HG02588 (cell line): Measurements from ENCODE around the gene PTPRD.

Experiments used
- ATAC-seq: cut with Tn5 transposase; IDR thresholded peaks from one replicate; pipeline ENCODE4 v1.9.1; 2021; ENCODE audit warnings: mild to moderate bottlenecking, moderate library complexity; ENCODE audit not compliant: unreplicated experiment

Gene PTPRD

DNA sequence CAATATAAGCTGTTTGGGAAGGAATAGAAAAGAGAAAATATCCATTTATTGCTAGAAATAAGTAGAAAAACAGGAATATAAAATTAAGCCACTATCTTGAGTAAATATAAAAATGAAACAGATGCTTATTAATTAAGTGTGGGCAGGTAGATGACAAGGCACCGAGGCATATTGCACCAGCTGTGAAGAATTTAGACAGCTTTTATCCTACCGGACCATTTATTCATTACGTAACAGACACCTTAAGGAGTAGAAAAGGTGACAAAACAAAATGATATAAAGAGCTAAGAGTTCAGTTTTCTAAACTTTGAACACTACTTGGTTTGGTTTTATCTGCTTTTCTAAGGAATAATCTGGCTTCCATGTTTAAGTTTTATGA, 404.1 kb downstream of the PTPRD start:
- no peak for ATAC-seq

DNA sequence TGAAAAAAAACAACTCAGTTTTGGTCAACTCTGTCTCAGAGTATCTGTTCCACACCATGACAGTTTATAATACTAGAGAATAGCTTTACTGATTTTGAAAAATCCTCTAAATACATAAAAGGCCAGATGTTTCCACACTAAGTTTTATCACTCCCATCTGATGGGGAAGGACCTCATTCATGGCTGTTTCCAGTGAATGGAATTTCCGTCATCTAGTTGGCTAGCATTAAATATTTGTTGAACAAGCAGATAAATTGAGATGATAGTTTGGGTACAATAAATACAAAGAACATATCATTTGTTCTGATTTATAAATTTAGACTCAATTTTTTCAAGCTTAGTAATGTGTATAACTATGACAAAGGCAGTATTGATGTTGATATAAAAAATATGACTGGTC, 408.5 kb downstream of the PTPRD start:
- ATAC-seq = no peak

DNA sequence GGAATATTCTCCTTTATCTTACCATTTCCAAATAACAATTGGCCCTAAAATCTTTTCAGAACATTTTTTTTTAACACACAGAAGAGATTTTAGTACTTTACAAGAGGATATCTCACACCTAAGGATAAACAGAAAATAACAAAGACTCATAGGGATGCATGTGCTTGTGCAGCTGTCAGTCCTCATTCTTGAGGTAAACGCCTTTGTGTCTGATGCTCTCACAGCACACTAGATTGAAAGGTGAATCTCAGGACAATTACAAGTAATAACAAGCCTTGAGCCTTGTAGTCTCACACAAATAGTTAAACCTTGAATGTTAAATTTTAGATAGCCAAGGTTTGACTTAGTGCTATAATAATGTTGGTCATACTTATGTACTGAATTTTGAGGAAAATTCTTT, 439.2 kb downstream of the PTPRD start:
- ATAC-seq = no peak

DNA sequence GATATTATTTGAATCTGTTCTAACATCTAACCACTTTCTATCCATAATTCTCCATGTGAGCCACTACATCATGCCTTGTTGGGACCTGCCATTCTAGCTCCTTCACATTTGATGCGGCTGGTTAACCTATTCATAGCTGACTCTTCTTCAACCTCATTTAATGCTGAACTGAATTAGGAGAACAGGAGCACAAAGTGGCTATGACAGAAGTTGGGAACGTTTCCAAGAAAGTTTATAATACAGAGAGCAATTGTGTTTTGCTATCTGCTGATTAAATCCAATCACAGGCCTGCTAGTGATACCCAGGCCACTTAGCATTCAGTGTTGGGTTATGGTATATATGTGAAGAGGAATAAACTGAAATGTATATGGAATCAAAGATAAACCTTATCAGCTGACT, 440.3 kb downstream of the PTPRD start:
- no peak for ATAC-seq

DNA sequence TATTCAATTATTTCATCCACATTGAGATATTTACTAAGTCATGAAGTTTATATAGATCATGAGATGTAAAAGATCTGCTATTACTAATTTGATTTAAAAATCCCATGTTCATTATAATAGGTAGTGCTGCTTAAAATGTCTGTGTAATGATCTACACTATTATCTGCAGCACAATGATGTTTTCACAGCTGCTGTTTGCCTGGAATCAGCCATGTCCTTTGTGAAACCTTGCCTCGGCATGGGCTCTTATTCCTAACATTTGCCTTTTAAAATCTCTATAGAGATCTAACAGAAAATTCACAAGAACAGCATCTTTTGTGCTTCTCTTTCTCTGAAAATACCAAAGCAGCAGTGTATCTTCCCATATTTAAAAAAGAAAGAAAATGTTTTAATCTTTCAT, 444.6 kb downstream of the PTPRD start:
- no peak for ATAC-seq

DNA sequence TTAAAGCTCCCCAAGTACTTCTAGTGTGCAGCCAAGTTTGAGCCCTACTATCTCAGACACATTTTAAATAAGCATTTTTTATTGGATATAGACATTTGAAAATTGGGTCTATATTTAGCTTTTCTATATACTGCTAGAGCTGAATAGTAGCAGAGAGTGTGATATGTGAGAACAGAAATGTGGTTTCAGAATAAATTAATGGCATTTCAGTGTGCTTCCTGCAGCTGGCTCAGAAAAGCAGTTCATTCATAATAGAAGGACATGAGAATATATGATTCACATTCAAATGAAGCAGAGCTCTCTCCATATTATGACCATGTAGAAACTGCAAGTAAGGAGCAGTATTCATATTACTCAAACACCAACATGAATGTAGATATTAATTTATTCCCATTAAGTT, 464.0 kb downstream of the PTPRD start:
- no peak for ATAC-seq

DNA sequence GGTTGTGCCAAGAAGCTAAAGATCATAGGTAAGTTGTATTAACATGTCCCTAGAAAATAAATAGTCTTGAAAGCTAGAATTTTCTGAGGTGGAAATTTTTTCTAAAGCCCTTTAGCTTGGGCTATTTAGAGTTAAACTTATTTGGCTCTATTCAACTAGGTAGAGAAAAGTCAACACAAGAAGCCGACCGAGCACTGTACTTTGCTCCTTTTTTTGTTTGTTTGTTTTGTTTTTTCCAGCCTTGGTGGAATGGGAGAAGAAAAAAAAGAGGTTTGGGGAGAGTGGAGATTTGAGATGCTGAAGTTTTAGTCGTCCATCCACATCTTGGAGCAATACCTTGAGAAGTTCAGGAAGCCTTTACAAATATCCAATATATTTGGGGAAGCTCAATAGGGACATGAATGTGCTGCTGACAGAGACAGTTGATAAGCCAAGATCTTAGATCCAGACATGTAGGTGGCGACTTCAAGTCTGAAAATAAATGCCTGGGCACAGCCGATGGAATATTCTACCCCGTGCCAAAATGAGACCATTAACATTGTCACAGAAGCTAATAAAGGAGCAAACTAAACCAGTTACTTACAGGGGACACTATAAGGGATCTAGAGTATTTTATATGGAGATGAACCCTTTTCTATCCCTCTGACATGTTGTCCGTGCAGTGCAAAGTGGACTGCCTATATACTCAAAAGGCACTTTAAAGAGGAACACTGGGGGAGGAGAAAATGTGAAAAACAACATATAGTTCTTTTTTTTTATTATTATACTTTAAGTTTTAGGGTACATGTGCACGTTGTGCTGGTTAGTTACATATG, 466.1 kb downstream of the PTPRD start:
- no peak for ATAC-seq

DNA sequence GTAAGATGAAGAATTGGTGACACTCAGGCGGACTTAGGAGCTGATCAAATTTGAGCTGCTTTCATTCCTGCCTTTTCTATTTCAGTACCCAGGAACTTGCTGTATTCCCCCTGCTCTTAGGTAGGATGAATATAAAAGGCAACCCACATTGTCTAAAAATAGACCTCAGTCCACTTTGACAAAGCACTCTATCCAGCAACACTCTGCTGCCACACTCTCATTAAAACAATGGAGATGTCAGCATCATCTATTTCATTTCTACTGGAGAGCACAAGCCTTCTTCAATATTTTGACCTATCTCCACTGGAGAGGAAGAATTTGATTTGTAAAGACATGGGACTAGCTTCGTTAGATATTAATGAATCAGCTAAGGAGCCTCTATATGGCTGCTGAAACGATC, 468.4 kb downstream of the PTPRD start:
- no peak for ATAC-seq

DNA sequence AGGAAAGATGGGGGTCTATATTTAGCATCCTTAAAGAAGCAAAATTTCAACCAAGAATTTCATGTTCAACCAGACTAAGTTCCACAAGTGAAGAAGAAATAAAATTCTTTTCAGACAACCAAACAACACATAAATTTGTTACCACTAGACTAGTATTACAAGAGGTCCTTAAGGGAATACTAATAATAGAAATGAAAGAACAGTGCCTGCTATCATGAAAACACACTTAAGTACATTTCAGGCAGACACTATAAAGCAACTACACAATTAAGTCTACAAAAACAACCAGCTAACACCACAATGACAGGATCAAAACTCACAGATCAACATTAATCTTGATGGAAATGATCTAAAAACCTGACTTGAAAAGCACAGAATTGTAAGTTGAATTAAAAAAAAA, 477.2 kb downstream of the PTPRD start:
- no peak for ATAC-seq

DNA sequence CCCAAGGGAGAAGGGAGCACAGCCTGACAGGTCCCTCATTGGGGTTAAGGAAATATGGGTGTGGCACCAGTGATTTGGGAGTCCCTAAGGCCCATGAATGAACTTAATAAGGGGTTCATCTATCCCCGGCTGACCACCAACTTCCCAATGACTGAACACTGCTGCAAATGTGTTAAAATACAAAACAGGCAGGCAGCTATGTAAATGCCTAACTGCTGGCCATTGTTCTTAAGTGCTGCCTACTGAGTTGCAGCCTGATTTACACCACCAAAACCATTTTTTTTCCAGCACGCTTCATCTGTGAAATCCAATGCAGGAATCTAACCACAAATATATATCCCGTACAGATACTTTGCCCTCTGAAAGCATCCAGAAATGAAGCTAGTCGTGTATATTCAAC, 478.5 kb downstream of the PTPRD start:
- no peak for ATAC-seq

DNA sequence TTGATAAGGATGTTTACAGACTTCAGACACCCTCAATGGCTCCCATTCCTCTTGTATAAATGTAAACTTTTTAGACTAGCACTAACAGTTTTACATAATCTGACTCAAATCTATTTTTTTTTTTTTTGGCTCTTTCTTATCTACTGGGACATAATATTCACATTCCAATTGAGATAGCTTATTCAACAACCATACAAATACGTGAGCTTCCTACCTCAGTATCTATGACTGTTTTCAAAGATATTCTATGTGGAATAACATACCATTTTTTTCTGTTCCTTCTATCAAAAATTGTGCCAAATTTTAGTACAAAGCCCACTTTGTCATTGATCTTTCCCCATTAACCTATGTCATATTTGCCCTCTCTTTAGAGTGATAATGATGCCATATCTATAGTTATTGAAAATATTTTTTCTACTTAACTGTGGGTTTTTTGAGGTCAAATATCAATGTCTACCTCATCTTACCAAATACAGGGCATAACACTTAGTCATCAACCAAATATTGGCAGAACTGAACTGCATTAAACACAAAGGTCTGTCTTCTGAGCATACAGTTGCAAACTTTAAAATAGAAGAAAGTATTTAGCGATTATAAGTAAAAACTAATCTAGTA, 482.6 kb downstream of the PTPRD start:
- no peak for ATAC-seq

DNA sequence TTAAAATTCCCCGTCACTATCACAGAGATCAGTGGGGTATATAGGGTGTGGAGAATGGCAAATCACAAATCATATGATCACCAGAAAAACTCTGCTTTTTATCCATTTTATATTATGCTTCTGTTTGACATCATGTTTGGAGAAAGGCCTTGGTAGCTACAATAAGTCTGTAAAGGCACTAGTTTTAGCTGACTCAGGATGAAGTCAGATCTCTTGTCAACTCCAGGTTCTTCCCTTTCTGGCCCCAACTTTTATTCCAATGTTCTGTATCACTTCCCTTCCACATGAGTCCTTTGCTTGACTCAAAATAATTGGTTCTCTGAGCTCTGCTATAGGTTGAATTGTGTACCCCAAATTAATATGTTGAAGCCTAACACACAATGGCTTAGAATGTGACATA, 484.9 kb downstream of the PTPRD start:
- ATAC-seq = no peak

DNA sequence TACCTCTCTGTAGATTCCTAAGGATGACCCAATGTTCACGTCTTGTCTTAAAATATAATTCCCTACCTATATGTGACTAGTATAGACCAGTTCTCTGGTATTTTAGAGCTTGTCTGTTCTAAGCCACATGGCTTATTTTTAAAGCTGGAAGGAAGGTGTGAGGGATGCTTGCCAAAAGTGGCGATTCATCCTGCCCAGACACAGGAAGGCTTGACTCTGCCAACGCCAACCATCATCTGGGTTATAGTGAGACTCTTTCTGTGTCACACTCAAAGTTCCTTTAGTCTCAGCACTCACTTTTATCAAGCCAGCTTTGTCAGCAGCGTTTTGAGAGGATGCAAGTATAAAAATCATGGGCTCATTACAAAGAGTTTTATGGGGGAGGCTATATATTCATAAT, 500.0 kb downstream of the PTPRD start:
- ATAC-seq = no peak

DNA sequence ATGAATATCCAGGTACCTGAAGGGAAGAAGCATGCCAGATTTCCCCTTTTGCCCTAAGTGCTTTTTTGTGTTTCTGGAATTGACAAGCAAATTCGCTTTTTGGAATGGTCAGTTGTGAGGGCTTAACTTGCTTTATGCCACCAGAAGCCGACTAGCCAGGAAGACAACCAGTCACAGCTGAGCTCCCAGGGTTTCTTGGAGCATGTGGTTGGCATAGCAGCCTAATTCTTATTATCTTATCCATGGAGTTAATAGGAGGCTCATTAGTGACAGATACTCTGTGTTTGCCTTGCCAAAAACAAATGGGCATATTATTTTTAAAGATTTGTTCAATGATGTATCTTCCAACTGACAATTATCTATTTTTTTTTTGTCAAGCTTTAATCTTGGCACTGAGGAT, 500.7 kb downstream of the PTPRD start:
- no peak for ATAC-seq

DNA sequence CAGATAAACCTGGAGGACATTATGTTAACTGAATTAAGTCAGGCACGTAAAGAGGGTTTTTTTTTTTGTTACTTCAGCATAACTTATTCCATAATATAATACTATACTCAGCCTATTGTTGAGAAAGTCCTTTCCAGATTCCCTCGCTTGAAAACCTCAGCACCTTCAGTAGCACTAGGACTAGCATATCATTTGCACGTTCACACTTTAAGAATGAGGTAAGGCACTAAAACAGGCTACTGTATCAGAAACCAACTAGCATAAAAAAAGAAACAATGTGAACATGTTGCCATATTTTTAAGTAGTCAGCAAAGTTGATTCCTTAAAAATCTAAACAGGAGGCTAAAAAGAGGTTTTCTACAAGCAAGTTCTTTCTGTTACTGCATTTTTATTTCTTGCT, 504.0 kb downstream of the PTPRD start:
- ATAC-seq = no peak

DNA sequence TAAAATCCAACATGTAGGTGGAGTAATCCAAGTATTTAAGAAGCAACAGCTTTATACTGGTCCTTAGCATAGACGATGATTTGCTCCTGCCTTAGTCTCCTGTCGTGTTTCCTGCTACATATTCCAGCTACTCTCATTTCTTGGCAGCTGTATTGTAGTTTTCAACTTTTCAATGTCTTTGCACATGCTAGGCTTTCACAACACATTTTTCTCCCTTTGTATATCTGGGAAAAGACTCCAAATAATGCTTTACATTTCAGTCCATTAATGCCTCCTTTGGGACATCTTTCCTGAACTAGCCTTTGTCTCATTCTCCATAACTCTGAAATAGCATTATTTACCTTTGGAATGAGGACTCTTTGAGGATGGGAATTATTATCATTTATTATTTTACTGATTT, 508.0 kb downstream of the PTPRD start:
- no peak for ATAC-seq

DNA sequence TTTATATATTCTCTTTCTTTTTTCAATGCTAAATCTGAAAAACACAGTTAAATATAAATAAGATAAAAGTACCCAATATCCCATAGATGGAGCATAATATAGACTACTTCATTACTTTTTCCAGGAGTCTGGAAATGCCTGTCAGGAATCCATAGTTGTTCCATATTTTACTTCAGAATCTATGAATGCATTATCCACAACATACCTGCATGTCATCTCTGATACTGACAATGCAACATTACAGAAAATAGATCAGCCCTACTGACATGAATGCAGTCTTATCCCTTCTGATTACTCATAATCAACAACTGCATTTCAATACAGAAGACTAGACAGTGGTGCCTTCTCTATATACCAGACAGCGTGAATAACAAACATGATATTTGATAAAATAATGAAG, 517.6 kb downstream of the PTPRD start:
- no peak for ATAC-seq

DNA sequence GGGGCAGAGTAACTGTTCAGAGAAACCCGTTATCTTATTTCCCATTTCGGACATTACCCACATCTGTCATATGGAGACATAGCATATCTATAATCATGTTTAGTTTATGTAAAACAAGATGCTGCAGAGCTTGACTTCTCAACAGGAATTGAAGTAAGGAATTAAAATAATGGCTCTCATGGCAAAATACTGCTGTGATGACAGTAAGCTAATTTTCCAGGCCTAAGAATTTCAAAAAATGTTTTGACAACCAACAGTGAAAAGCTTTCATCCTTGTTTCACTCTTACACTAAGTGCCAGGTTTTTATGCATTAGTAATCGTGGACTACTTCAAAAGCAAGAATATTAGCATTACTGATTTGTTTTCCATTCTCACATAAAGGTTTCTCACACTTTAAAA, 518.2 kb downstream of the PTPRD start:
- no peak for ATAC-seq

DNA sequence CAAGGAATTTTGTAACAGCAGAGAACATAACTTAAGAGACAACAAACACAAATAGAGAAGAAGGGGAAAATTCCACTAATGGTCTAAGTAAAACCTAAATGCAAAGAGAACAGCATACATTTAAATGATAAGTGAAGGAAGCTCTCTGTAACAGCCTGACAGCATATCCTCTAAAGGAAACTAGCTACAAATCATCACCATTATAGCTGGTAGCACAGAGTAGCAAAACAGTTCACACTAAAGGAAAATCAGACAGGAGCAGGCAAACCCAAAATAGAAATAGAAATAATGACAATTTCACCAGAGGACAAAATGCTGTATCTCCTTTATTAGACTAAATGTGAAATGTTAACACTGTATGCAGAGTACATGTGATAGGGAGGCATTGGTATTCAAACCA, 532.8 kb downstream of the PTPRD start:
- ATAC-seq = no peak

DNA sequence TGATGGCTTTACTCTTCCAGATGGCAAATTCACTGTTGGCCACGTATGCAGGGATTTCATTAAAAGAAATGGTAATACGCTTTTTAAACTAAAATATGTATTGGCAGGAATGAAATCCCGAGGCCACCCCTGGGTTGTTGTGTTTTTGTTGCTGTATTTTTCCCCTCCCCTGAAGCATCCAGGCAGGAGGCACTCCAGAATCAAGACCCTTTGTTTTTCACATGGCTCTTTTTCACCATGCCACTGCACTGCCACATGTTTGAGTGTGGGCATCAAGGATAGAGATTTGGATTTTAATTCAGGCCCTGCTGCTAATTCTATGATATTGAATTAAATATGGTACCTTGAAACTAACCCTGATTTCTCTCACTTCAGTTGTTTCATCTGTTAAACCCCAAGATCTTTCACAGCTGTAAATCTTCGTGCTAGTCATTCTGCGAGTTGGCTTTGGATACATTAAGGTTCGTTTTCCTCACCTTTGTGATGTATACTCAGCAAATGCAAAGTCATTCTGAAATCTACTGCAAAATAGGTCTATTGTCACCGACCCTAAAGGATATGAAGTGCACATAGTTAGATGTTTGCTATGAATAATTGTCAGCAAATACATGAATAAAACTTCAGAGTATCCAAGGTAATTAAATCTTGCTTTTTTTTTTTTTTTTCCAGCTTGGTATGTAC, 533.4 kb downstream of the PTPRD start:
- ATAC-seq = peak; percentile 60

DNA sequence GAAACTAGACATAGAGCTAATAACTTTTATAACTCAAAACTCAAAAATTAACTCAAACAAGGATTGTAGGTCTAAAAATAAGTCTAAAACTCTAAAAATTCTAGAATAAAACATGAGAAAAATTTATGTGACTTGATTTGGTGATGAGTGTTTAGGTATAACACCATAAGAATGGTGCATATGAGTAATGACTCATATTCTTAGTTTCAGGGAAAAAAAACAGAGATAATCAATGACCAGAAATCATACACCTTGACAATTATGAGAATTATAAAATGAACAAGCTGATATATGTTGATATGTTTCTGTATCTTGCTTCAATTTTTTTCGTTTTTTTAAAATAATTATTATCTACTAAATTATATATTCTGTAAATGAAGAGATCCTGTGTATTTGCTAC, 541.2 kb downstream of the PTPRD start:
- no peak for ATAC-seq

DNA sequence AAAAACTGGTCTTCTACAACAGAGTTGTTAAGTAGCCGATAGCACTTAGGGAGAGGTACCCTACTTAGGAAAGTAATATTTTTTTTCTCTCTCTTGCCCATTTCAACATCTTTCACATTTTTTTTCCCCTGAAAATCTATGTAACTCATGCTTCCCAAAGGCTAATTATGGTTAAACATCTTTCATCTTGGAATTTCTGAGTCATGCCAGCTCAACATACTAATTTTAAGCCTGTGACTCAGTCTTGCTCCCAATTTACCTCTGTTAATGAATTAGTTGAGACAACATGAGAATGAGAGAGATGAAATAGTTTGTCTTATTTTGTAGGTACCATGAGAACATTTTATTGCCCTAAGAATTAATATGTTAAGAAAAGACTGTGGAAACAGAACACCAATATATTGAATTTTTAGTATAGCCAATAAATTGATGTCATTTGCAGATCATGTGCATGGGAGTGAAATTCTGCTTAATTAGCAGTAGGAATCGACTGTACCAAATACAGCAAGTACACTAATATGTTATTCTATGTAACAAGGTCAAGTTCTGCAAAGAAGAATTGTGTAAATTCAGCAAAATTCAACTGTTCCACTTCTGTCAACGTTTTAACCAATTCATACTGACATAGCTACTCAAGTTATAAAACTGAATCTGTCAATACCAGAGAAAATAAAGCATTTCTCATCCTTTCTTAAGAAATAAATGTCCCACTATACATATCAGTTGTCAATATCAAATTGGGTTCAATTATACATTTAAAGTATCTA, 550.0 kb downstream of the PTPRD start:
- no peak for ATAC-seq
